Stimulated activated CD4-positive, alpha-beta T cell treated with anti-CD3 and anti-CD28 coated beads, TNF-alpha, amount 100 ng/mL, for 4 hours (primary cell): ENCODE data around the gene MYO1B.

Experiments
- DNase-seq, 3 experiments: peaks; one replicate each; pipeline ENCODE4 v3.0.0-alpha.2; 2020; ENCODE audit warnings: low read depth in 3 of 3

Gene MYO1B

DNA sequence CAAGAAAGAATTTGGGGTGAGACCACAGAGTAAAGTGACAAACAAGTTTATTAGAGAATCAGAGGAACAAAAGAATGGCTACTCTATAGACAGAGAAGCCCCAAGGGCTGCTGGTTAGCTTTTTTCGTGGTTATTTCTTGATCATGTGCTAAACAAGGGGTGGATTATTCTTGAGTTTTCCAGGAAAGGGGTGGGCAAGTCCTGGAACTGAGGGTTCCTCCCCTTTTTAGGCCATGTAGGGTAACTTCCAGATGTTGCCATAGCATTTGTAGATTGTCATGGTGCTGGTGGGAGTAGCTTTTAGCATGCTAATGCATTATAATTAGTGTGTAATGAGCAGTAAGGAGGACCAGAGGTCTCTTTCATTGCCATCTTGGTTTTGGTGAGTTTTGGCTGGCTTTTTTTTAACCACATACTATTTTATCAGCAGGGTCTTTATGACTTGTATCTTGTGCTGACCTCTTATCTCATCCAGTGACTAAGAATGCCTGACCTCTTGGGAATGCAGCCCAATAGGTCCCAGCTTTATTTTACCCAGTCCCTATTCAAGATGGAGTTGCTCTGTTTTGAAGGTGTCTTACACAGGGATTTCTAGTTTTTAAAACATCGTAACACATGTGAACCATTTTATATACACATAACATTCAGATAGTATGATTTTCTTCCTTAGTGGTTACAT lies 77.8 kb downstream of the MYO1B start:
- DNase-seq: no peak

DNA sequence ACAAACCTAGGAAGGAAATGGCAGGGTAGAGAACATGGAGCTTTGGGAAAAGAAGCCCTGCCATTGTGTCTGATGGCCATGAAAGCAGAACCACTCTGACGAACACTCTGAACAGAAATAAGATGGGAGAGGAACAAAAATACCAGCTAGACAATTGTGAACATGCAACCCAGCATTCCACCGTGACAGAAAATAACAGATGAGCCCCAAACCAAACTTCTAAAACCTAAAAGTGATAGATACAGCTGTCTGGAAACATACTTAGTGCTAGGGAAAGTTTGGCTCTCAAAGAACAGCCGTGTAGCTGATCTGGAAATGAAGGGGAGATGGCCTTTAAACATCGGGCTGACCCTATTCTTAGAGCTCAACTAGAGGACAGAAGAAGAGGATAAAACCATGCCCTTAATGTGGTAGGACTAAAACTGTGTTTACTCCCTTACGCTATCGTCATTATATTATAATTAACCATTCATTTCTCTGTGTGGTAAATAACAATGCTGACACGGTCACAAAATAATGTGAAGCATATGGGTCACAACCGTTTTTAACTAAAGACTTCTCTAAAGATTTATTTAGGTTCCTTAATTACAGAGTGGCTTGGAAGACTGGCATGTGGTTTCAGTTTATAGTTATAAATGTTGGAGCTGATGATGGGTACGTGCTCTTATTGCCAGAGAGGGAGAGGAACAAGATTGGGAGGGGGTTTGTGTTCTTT lies 80.6 kb downstream of the MYO1B start:
- DNase-seq: no peak

DNA sequence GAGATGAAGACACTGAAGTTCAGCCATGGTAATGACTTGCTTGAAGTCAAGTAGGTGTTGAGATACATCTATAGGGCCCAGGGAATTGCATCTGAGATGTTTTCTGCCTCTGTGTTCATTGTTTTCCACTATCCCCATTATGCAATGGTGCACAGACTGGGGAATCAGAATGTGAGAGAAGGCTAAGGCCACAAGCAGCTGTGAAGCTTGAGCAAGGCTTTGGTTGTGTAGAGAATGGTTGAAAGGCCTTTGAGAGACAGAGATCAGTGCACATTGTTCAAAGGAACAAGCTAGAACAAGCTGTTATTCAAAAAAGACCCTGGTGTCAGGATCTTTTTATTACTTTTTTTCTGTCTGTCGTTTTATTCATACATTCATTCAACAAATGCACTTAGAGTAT lies 82.3 kb downstream of the MYO1B start:
- DNase-seq: no peak

DNA sequence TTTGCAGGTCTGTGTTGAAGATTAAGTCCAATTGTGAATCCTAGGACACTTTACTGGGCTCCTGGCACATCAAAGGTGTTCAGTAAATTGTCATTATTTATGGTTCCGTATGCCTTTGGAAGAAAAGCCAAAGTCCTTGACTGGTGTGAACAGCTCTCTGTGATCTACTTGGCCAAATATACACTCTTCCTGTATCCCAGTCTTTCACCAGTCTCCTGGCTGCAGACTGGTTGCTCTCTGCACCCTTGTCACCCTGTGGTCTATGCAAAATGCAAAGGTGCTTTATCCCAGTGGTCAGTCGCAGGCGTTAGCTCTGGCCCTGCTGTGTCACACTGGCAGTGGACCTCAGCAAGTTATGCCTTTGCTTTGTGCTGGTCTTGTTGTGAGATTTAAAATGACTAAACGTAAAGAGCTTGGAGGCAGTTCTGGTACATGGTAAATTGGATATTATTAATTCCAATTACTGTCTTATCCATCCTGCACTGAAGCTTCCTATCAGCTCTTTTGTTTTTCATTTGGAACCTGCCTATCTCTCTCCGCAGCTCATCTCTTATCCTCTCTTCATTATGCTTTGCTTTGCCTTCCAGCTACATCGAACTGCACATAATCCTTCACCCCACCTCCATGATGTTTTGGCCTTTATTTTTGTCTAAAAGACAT lies 83.1 kb downstream of the MYO1B start:
- DNase-seq: no peak

DNA sequence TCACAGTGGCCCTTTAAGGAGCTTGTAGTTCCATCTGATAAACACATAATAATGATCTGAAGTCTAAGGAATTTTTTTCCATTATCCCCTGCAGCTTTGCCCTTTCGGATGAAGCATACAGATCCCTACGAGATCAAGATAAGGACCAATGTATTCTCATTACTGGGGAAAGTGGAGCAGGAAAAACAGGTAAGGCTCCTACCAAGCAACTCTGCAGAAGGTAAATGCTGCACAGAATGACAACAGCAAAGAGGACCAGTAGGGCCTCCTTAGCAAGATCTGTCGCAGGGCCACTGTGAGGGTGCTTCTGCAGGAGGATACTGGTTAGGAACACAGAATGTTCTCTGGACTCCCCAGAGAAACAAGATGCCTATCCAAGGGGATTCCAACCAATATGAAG lies 84.6 kb downstream of the MYO1B start:
- no peak for DNase-seq

DNA sequence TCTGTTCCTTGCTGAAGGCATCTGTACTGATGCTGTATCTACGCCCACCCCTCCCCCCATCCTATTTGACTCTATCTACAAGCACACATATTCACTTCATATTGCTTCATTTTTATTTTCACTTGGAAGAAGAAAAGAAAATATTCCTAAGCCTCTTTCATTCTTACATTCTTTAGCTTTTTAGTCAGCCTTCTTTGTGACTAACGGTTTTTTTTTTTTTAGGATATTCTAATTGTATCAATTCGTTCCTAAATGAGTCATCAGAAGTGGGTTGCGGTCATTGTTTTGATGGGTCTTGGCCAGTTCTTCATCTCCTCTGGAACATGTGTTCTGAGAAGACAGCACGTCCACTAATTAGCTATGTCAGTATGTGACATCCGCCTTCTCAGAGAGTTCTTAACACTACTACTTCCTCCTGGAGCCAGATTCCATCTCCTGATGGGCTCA lies 88.7 kb downstream of the MYO1B start:
- DNase-seq: no peak

DNA sequence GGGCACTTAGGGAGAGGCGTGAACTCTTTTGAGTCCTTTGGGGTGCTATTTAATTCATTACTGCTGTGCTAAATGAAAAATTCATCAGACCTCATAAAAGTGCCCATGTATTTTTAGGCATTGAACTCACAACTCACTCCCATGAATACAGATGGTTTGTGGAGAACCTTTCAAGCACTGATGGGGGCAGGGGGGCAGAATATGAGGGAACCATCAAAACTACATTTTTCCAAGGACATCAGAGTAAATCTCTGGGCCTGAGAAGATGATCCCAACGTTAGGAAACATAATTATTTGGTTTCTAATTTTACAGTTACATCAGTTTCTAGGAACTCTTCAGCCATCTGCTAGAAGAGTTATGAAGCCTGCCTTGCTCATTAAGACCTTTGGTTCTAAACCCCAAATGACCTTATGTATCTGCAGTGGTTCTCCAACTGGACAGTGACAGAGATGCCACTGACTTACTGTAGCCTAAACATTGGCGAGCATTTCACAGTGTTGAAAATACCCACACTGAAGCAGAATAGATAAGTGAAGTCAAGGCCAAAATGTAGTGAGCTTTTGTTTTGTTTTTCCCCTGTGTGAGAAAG lies 90.8 kb downstream of the MYO1B start:
- DNase-seq: no peak

DNA sequence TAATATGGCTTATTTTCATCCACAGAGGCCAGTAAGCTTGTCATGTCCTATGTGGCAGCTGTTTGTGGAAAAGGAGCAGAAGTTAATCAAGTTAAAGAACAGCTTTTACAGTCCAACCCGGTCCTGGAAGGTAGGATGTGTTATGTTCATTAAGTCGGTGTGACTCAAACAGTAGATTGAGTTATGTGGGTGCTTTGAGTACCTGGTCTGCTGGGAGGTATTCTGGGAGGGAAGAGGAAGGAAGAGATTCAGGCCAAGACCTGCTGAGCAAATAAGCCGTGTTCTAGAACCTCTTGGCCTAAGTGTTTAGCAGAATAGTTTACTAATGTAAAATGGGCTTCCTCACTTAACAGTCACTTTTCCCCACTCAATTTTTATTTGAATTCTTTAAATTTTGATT lies 96.2 kb downstream of the MYO1B start:
- no peak for DNase-seq

DNA sequence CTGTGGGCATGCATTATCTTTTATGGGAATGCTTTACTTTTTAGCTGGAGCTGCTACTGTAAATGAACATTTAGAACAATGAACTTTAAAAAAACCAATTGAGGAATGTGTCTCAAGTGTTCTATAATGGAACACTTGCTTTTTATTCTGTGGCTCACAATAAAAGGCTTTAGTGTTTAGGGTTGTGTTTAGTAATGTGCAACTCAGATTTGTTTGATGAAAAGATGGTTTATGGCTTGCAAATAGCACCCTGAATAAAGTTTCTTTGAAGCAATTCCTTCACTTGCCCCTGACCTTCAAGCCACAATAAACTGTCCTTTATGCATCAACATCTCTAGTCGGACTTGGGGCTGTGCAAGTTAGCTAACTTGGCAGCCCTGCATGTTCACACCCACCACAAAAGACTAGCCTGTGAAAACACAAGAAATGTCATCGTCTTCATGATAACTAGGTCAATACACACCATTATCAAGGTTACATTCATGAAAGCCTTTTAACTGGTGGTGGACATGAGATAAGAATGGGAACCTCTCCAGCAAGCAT lies 98.7 kb downstream of the MYO1B start:
- no peak for DNase-seq

DNA sequence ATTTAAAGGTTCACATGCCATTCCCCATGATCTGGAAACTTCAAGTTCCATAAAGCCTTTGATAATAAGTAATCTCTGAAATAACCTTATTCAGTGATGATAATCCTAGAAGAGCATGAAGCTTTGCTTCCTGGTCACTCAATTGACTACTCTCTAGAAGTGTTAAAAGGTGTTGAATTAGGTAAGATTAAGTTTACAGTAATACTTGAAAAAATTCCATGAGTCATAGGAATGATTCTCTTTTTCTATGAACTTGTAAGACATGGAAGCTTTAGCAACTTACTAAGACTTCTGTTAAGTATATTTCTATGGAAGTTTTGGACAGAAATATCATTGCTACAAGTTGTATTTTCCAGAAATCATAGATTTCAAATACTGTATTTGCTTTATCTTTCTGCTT lies 100.6 kb downstream of the MYO1B start:
- no peak for DNase-seq

DNA sequence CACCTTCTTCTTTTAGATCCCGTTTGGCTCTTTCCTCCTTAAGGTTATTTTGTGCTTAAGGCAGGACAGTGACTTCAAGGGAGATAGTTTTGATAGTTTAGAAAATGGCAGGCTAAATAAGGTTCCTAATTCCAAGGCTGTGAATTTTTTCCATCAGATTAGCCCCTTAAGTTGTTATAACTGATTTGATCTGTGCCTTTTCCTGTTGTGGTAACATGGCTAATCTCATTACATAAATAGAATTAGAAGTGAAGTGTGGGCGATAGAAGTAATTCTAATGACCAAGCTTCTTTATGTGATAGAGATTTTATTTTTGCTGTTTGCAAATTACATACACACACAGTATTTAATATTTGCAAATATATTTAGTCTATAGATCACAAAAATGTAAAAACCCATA lies 102.0 kb downstream of the MYO1B start:
- no peak for DNase-seq

DNA sequence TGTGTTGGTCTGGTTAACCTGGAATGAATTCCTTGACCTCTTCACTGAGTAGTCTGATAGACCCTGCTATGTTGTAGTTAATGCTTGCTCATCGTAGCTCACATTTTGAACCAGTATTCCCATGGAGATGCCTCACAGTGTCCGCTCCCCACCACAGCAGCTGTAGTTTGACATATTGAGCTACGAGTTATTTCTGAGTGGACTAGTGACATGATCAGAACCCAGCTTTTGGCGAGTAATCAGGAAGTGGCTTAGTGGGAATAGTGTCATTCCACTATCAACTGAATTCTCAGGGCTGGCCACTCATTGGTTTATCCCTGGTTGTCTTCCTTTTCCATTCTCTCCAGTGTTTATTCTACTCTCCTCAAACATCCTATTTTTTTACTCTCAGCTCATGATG lies 102.7 kb downstream of the MYO1B start:
- DNase-seq: no peak

DNA sequence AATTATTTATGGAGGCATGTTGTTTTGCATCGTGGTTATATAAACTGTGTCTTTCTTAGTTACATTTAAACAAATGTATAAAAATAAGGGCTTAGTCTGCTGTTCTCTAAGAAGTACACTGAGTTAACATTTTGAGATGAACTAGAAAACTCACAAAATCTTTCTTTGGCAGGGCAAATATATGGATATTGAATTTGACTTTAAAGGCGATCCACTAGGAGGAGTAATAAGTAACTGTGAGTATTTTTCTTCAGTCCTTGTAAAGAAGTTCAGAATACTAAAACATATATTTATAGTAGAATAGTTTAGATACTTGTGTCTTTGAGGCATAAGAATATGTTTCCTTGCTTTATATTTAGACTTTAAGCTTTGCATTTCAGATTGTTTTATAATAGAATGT lies 104.8 kb downstream of the MYO1B start:
- DNase-seq: no peak

DNA sequence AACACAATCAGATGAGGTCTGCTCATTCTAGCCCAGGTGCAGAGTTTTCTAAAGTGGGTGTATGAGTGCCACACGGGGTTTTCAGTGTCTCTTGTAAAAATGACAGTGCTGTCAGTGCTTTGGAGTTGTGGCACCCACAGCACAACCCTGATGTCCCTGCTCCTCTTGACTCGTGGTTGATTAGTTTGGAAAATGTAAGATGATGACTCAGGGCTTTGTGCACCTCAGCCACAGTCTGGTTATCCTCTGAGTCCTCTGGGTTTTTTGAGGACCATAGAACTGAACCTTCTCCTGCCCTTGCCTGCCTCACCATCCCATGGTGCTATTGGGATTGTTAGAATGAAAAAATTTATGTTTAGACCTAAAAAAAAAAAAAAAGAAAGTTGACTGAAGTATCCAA lies 105.6 kb downstream of the MYO1B start:
- DNase-seq: no peak

DNA sequence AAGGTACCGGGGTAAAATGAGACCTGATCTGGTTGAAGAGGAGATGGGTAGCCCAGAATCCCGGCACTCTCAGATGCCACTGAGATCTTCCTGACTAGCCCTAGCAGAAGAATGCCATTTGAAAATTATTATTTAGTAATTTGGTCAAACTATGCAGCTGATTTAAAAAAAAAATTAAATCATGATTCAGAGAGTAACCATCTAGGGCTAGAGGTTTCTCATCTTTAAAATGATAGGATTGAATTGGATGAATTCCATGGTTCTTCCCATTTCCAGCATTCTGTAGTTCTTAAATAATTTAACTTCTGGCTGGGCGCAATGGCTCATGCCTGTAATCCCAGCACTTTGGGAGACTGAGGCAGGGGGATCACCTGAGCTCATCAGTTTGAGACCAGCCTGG lies 106.1 kb downstream of the MYO1B start:
- no peak for DNase-seq

DNA sequence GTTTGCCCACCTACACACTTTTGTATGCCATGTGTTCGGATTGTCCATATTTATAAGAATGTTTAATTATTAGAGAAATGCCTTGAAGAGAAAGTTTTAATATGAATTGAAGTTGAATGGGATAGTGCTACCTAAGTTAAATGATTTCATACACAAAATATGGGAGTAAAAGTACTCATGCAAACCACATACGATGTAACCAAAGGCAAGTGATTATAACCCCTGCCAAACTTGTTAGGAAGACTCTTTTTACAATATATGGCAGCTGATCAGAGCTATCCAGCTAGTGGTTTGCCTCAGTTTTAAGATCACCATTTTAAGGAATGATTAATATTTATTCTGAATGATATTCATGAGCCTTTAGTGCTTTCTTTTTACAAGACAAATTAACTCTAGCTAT lies 106.7 kb downstream of the MYO1B start:
- no peak for DNase-seq

DNA sequence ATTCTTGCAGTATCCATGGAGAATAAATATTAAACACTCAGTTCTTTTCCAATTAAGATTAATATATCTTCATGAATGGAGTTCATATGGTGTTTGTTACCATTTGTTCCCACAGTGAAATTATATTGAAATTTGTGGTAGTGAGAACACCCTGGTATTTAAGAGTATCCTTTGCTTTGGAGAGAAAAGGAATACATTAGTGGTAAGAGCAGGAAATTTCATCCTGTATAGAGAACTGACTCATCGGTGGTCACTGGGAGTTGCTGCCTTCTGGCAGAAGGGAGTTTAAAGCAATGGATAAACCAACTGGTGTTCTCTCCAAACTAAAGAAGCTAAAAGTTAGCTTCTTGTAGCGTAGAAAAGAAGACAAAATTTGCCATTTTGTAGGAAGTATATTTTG lies 107.3 kb downstream of the MYO1B start:
- no peak for DNase-seq

DNA sequence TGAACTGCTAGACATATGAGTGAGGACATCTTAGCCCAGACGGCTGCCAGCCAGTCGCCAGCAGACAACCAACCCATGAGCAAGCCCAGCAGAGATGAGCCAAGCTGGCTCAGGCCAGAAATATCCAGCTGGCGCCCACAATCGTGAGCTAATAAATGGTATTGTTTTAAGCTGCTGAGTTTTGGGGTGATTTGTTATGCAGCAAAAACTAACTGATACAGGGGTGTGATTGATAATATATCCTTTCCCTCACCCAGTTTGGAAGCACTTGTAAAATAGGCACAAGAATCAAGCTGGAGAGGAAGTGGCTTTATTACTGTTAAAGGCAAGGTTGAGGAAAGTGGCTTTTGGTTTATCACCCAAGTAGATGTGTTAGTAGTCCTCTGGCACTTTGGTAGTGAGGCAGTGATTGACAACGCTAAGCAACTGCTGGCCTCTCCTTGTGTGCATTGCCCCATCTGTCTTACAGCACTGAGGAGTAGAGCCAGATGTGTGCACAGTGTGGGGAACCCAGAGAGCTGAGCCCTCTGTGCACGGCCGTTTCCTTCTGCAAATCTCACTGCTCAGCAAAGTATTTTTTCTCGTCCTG lies 110.1 kb downstream of the MYO1B start:
- no peak for DNase-seq

DNA sequence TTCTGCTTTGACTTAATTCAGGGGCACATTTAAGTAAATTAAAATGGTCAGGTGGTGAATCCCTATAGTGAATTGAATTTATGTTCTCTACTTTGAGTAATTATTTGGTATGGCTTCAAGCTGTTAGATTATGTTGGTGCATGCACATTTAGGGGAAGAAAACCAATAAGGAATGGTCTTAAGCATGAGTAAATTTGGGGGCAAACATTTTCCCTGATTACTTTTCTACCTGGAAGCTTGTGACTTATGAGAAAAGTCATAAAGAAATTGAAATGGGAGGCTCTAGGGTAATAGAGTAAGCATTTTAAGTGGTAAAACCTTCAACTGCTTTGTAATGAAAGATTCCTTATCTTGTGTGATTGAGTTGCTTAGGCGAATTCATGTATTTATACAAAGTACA lies 112.5 kb downstream of the MYO1B start:
- DNase-seq: no peak

DNA sequence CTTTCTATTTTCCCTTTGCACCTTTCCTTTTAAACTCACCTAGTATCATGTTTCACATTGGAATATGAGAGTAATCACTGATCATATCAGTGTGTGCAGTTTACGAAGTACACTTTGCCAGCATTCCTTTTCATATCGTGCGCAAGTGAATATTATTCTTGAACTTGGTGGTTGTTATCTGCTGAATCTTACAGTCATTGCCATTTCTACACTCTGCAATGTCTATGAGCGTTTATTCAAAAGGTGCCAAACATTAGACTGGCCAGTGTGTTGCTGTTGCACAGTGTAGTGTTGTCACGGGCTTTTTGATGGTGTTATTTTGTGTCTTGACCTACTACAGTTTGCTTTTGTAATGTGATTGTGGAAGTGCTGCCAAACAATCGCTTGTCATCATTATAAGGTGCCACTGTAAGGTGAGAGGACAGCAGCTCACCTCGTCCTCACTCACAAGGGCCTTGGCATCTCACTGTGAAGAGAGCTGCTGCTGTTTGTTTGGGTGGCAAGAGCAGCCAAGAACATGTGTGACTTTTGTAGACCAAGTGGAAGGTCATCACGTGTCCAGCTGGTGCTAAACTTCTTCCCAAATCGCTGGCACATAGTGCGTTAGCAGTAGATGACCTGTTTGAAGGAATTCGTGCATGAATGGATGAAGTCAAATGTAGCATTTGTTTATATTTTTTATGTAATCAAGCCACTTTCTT lies 113.3 kb downstream of the MYO1B start:
- DNase-seq: no peak

DNA sequence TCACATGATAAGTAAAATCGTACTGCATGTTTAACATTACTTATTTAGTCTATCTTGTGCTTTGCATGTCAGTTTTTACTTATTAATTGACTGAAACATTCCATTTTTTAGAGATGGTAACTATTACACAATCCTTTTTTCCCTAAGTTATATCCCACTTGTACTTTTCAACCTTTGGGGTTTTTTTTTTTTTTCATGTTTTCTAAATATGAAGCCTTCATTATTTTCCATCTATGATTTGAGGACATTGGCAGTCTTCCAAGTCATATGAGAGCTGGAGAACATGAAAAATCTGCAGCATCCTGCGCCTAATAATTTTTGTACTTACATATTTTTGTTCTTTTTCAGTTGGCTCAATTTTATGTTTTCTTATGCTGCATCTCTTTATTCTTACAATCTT lies 113.9 kb downstream of the MYO1B start:
- no peak for DNase-seq

DNA sequence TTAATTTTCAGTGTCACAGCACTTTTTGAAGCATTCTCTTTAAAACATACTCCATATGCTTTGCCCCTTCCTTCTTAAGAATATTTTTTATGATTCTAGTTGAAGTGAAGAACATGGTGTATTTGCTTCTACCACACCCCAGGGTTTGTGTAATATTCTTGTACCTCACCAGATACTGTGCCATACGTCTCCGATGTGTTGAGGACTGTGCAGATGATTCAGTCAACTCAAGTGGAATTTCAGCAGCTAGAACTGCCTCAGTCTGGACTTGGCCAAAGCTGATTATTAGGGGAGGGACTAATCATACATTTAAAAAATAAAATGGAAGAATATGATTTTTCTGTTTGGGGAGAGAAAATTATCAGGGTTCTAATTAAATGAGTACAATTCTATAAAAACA lies 115.7 kb downstream of the MYO1B start:
- no peak for DNase-seq
